HK-2 (cell line): ENCODE data around the gene COPS7B.

ENCODE experiments used
- DNase-seq: peaks from one replicate; pipeline ENCODE4 v3.0.0-alpha.2; 2018; ENCODE audit not compliant: unreplicated experiment

The COPS7B gene

DNA sequence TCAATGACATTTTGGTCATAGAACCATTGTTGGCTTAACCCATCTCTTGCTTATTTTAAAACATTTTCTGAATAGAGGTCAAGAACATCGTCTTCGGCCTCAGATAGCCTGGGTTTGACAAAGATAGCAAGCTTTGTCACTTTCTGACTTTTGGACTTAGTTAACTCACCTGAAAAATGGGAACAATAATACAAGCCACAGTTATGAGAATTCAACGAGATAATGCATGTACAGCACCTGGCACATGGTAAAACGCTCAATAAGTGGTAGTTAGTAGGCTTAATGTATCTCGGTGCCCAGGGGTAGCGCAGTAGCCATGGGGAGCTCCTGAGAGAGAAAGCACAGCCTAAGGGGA lies 446 bp upstream of the COPS7B start:
- DNase-seq = no peak

DNA sequence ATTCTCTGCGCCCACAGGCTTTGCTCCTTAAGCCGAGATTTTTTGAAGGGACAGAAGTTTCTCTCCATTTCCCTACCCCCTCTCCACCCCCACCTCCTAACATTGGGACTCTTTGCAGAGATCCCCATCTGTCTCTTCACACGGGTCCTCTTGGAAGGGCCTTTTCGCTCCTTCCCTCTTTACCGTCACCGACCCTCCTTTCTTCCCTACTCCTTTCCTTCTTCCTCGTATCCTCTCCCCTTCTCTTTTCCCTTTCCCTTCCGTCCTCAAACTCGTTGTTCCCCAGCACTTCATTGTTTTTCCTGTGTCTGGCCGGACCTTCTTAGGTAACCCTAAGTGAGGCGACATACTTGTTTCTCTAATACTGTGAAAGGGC lies 660 bp downstream of the COPS7B start:
- no peak for DNase-seq

DNA sequence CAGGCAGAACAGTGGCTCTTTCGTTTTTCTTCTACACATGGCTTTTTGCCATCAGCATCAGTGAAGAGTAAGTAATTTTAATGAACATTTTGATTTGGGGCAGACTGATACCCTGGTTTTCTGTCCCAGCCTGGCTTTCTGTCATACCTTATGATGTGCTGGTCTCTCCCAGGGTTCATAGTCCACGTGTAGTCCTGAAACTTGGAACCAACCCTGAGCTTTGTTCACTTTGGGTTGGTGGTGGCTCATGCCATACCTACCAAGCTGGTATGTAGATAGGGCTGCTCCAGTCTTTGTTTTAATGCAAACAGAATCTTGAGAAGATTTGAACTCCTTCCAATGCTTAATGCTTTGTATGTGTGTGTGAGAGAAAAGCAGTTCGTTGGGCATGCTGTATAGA lies 4.9 kb downstream of the COPS7B start:
- no peak for DNase-seq

DNA sequence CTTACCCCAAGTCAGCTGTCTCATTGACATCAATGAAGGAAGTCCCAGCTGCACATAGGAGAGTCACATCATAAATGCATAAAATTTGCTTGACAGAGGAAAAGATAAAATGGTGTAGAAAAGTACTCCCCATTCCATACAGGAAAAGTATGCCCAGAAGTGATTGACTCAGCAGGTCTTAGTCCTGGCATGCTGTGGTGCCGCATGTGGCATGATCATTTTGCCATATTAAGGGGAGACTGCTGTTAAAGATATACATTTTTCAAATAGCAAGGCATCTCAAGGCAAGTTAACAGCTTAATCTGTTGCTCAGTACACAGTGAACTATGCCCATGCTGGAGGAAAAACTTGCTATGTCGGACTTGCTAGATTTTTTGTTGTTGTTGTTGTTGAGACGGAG lies 8.1 kb downstream of the COPS7B start:
- DNase-seq = no peak

DNA sequence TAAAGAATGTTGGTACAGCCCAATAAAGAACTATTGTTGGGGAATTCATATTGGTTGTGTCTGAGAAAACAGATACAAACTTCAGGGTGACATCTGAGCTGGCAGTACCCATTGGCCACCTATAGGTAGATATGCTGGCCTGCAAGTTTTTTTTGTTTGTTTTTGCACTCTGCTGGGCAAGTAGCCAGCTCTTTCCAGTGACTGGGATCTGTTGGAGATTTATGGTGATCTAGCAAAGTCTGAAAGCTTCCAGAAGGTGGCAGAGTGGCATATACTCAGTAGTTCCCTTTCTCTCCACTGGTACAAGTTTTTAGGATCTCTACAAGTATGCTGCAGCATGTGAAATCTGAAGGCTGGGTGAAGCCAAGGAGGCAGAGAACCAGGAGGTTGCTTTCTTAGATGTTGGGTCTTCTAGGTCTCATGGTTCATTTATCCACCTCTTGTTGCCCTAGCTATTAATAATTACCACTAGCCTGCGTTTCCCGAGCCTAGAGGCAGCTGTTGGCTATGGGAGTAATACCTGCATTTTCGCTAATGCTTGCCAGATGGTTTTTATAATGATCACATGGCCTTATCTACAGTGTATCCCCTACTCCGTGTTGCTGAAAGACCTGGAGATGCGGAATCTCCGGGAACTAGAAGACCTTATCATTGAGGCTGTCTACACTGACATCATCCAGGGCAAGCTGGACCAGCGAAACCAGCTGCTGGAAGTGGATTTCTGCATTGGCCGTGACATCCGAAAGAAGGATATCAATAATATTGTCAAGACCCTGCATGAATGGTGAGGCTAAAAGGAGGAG lies 9.5 kb downstream of the COPS7B start:
- peak; percentile 71 for DNase-seq

DNA sequence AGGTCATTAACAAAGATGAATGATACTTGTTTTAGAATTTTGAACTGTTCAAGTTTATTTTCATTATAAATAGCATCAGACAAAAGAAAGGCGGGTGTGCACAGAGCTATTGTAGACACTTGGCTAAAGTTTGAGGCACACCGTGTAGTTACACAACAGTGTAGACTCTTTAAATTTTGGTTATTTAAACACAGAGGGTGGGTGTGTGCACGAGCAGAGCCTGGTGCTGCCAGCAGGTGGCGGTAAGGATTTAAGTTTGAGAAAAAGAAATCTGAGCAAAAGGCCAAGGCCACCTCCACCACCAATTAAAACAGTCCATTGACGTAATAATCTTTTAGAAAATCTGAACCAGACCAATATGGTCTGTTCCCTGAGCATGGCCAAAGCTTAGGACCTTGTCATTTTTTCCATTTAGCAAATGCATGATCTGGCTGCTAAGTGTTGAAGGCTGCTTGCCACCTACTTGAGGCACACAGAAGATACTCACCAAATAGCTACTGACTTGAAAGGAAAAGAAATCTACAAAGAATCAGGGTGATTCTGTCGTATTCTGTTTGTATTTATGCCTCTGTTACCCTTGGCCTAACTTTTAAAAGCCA lies 14.3 kb downstream of the COPS7B start:
- peak; percentile 24 for DNase-seq

DNA sequence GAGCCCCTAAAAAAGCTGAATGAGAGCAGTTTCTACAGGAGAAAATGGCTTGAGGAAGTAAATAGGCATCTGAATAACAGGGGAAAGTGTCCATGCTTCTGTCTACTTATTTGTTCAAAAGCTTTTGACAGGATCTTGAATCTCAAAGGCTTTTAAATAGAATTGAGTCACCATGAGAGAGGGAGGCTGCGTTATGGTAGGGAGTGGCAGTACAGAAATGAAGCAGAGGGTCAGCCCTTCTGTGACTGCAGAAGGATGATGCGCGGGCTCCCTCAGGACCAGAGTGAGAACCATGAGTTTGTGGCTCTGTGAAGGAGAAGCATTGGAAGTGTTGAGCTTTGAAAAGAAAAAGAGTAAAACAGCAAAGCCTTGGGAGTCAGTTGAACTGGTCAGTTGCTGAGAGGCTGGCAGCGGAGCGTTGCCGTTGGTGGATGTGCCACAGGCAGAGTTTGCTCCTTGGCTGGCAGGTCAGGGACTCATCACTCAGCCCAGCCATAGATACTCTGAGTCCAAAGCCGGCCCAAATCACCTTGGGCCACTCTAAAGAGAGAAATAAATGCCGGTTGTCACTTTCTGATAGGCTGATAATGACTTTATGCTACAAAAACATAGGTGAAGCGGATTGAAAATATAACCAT lies 17.4 kb downstream of the COPS7B start:
- DNase-seq = no peak

DNA sequence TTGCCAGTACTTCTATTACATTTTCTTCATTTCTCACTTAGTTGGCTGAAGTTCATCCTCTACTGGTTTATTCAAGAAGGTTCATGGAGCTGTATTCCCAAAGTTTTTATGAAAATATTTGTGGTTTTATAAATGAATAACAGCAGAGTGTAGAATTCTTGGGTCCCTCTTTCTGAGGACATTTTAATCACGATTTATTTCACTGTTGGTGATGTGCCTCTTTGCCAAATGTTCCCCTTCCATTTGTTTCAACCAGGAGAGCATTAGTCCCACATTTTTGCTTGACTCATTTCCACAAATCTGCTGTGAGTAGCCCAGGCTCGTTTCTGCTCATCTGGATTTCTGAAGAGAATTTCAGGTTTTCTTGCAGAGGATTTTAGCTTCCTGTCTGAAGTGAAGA lies 20.8 kb downstream of the COPS7B start:
- DNase-seq = no peak

DNA sequence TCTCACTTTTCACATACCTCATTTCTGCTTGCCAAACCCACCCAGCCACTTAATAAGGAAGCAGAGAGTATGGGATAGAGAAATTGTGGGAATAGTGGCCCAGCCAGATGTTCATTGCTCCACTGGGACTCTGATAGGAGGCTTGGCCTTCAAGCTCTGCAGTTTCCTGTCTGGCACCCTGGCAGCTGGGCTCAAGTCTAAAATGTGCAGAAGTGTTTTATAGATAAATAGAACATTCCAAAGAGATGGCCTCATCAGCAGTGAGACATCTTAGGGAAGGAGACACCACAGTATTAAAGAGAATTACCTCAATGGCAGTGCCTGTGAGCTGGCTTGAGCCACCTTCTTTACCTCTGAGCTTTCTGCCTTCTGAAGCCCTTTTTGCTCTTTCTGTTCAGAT lies 24.7 kb downstream of the COPS7B start:
- DNase-seq = peak; percentile 28

DNA sequence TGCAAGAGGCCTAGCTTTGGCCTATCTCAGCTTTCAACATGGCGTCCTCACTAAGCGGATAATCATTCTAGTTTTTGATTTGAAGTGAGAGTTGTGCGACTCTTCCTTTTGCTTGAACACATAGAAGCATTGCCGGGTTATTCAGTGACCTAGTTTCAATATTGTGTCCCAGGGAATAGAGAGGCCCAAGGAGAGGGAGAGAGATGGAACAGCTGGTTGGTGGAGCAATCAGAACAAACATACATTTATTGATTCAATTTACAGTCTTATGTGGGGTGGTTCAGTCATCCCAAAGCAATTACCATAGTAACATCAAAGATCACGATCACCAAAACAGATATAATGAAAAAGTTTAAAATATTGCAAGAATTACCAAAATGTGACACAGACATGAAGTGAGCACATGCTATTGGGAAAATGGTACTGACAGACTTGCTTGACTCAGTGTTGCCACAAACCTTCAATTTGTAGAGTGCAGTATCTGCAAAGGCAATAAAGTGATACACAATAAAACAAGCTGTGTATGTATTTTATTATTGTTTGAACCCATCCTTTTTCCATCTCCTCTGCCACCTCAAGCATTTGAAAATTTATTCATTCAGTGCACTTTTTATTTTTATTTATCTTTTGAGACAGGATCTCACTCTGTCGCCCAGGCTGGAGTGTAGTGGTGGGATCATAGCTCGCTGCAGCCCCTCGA lies 30.2 kb downstream of the COPS7B start:
- DNase-seq = no peak

DNA sequence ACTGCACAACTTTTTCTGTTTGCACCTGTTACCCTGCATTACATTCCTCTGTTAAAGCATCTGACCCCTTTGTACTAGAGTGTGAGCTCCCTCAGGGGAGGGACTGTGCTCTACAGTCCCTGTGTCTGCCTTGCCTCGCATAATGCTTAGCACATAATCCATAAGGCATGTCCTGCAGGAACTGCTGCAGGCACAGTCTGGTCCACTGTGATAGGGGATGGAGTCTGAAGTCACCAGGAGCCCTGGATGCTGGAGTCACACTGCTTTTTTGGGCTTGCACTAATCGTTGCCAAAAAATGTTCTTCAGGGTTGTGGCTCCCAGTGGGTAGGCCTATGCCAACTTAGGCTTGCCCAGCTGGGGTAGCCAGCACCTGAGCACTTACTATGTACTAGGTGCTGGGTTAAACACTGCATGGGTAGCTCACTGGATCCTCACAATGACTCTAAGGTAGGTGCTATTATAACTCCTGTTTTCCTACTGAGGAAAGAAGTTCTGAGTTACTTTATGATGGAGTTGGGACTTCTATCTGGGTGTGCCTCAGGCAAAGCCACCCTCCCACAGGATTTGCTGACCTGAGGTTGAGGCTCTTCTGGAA lies 33.3 kb downstream of the COPS7B start:
- DNase-seq = no peak

DNA sequence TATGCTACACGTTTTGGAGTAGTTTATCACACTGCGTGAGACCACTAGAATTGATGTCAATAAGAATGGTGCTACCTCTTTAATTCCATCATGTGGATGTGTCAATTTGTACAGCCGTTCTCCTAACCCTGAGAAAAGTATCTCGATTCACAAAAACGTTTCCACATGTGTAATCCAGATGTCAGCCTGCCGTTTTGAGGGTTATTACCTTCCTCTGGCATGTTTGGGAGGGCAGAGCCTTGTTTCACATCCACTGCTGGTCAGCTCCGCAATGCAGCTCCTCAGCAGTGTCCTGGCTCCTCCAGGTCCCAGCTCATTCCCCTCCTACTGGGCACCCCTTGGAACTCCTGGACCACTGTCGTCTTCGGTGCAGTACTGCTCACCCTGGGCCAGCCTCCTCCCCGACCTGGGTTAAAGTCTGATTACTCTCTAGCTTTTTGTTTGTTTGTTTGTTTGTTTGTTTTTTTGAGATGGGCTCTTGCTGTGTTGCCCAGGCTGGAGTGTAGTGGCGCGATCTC lies 34.6 kb downstream of the COPS7B start:
- DNase-seq = no peak

DNA sequence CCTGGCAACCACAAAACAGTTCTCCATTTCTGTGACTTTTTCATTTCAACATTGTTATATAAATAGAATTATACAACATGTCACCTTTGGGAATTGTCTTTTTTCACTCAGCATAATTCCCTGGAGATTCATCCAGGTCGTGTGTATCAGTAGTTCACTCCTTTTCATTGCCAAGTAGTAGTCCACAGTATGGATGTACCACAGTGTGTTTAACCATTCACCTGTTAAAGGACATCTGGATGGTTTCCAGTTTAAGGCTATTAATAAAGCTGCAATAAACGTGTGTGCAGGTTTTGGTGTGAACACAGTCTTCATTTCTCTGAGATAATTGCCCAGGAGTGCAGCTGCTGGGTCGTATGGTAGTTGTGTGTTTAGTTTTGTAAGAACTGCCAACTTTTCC lies 35.7 kb downstream of the COPS7B start:
- DNase-seq = no peak

DNA sequence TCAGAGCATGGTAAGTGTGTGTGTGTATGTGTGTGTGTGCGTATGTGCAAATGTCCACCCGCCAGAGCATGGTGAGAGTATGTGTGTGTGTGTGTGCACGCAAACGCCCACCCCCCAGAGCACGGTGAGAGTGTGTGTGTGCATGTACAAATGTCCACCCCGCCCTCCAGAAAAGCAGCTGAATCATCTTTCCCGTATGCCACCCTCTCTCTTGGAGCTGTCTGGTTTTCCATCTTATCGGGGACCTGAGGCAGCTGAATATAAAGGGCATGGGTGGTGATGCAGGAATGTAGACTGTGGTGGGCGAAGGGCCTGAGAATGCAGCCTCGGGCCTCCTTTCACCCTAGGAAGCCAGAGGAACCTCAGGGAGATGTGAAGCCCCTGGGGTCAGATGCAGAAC lies 66.9 kb downstream of the COPS7B start:
- DNase-seq = no peak

DNA sequence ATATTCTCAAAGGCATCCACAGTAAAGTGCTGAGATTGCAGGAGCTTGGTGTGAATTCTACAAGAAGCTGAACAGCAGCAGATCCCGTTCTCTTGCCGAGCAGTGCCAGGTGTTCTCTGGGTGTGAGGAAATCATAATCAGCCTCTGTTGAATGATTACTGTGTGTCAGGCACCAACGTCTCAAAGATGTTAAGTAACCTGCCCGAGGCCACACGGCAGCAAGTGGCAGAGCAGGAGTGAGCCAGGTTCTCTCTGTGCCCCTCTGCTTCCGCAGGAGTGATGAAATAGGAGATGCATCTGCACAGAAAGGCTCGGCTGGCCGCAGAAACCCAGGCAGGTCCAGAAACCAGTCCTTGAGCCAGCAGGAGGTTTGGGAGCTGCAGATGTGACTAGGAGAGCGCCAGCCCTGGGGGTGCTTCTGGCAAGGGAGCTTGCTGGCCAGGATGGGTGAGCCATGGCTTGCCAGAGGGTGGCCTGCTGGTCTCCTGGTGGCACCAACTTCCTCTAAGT lies 68.4 kb downstream of the COPS7B start:
- no peak for DNase-seq

DNA sequence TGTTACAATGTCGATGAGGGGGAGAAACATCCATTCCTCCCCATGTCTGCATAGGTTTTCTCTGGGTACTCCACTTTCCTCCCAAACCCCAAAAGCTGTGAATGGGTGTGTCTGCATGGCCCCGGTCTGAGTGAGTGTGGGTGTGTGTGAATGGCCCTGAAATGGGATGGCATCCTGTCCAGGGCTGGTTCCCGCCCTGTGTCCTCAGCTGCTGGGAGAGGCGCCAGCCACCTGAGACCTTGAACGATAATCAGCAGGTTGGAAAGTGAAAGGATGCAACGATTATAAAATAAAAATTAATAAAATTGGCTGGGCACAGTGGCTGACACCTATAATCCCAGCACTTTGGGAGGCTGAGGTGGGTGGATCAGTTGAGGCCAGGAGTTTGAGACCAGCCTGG lies 70.7 kb downstream of the COPS7B start:
- DNase-seq = no peak
